HEK293 (cell line): ENCODE measurements around the gene DNAH5.

Source experiments
- KLF10 ChIP-seq: fragments of 450-650 bp; IDR thresholded peaks from 2 replicates; pipeline ENCODE4 v1.5.1; 2018; ENCODE audit warnings: missing biosample characterization, mild to moderate bottlenecking, missing genetic modification characterization
- SETDB1 ChIP-seq: IDR thresholded peaks from one replicate; pipeline ENCODE4 v1.6.1; 2017; ENCODE audit warnings: mild to moderate bottlenecking, low read length, moderate library complexity, mixed read lengths; ENCODE audit not compliant: insufficient read length
- ZNF223 ChIP-seq: fragments of 450-650 bp; formaldehyde crosslinking; IDR thresholded peaks from 2 replicates; pipeline ENCODE4 v1.5.1; 2016; ENCODE audit warnings: missing biosample characterization, missing genetic modification characterization
- ZNF311 ChIP-seq: fragments of 450-650 bp; formaldehyde crosslinking; IDR thresholded peaks from 2 replicates; pipeline ENCODE4 v1.5.1; 2017; ENCODE audit warnings: missing biosample characterization, missing genetic modification characterization, borderline replicate concordance
- ZNF350 ChIP-seq: fragments of 450-650 bp; formaldehyde crosslinking; IDR thresholded peaks from 2 replicates; pipeline ENCODE4 v1.5.0; 2017; ENCODE audit warnings: missing biosample characterization, mild to moderate bottlenecking, missing genetic modification characterization
- ZNF391 ChIP-seq: fragments of 450-650 bp; formaldehyde crosslinking; IDR thresholded peaks from 2 replicates; pipeline ENCODE4 v1.5.1; 2016; ENCODE audit warnings: low read depth, missing biosample characterization, missing genetic modification characterization, borderline replicate concordance
- ZNF426 ChIP-seq: fragments of 450-650 bp; formaldehyde crosslinking; IDR thresholded peaks from 2 replicates; pipeline ENCODE4 v1.5.1; 2017; ENCODE audit warnings: missing biosample characterization, missing genetic modification characterization, mild to moderate bottlenecking, inconsistent platforms, moderate library complexity
- ZNF549 ChIP-seq: fragments of 450-650 bp; IDR thresholded peaks from 2 replicates; pipeline ENCODE4 v1.5.1; 2018; ENCODE audit warnings: missing biosample characterization, missing genetic modification characterization, mild to moderate bottlenecking, inconsistent platforms, moderate library complexity
- ZNF558 ChIP-seq: fragments of 450-650 bp; formaldehyde crosslinking; IDR thresholded peaks from 2 replicates; pipeline ENCODE4 v1.5.1; 2016; ENCODE audit warnings: missing biosample characterization, missing genetic modification characterization
- ZNF776 ChIP-seq: fragments of 450-650 bp; formaldehyde crosslinking; IDR thresholded peaks from 2 replicates; pipeline ENCODE4 v1.5.0; 2017; ENCODE audit warnings: missing biosample characterization, missing genetic modification characterization, borderline replicate concordance
- ZSCAN23 ChIP-seq: fragments of 450-650 bp; formaldehyde crosslinking; IDR thresholded peaks from 2 replicates; pipeline ENCODE4 v1.5.1; 2016; ENCODE audit warnings: missing biosample characterization, missing genetic modification characterization
- ZSCAN30 ChIP-seq: fragments of 450-650 bp; IDR thresholded peaks from 2 replicates; pipeline ENCODE4 v1.5.1; 2018; ENCODE audit warnings: missing biosample characterization, mild to moderate bottlenecking, missing genetic modification characterization, moderate library complexity
- TF ChIP-seq, protein P1 (sequence below): fragments of 450-650 bp; formaldehyde crosslinking; IDR thresholded peaks from 2 replicates; pipeline ENCODE4 v1.5.1; 2016; ENCODE audit warnings: missing biosample characterization, missing genetic modification characterization
- TF ChIP-seq, protein P2 (sequence below): fragments of 450-650 bp; formaldehyde crosslinking; IDR thresholded peaks from 2 replicates; pipeline ENCODE4 v1.5.1; 2016; ENCODE audit warnings: missing biosample characterization, missing genetic modification characterization, low read depth

DNA sequence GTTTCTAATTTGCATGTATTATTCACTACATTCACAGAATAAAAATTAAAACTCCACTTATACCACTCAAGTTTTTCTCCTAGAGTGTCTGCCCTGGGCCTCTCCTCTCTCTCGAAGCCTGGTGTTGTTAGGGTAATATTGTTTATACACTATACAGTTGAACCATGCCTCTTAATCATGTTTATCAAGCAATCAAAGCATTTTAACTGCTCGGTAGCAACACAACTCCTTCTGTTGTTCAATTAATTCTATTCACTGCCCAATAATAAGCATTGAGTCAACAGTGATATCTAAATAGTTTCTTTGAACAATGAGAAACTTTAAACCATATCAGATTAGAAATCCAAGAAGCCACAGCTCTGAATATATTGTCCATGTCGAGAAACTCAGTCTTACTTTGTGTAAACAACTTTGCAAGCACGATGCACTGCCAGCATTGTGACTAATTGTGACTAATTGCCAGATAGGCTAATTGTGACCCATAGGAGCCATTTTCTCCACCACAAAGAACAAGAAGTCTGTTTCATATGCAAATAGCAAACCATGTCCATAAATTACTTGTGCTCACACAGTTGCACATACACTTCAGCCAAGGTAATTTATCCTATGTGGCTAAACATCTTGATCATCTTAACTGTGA, at the start of gene DNAH5:
- no peak for TF ChIP-seq ZNF426 (tag by site-specific recombination)
- TF ChIP-seq ZNF776 (tag by site-specific recombination) = no peak
- no peak for TF ChIP-seq ZNF549 (tag by site-specific recombination)
- no peak for TF ChIP-seq ZNF558 (tag by site-specific recombination)
- TF ChIP-seq, protein P1, sequence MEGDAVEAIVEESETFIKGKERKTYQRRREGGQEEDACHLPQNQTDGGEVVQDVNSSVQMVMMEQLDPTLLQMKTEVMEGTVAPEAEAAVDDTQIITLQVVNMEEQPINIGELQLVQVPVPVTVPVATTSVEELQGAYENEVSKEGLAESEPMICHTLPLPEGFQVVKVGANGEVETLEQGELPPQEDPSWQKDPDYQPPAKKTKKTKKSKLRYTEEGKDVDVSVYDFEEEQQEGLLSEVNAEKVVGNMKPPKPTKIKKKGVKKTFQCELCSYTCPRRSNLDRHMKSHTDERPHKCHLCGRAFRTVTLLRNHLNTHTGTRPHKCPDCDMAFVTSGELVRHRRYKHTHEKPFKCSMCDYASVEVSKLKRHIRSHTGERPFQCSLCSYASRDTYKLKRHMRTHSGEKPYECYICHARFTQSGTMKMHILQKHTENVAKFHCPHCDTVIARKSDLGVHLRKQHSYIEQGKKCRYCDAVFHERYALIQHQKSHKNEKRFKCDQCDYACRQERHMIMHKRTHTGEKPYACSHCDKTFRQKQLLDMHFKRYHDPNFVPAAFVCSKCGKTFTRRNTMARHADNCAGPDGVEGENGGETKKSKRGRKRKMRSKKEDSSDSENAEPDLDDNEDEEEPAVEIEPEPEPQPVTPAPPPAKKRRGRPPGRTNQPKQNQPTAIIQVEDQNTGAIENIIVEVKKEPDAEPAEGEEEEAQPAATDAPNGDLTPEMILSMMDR (tag by site-specific recombination) = no peak
- no peak for TF ChIP-seq ZNF223 (tag by site-specific recombination)
- no peak for TF ChIP-seq ZNF350 (tag by site-specific recombination)
- TF ChIP-seq, protein P2, sequence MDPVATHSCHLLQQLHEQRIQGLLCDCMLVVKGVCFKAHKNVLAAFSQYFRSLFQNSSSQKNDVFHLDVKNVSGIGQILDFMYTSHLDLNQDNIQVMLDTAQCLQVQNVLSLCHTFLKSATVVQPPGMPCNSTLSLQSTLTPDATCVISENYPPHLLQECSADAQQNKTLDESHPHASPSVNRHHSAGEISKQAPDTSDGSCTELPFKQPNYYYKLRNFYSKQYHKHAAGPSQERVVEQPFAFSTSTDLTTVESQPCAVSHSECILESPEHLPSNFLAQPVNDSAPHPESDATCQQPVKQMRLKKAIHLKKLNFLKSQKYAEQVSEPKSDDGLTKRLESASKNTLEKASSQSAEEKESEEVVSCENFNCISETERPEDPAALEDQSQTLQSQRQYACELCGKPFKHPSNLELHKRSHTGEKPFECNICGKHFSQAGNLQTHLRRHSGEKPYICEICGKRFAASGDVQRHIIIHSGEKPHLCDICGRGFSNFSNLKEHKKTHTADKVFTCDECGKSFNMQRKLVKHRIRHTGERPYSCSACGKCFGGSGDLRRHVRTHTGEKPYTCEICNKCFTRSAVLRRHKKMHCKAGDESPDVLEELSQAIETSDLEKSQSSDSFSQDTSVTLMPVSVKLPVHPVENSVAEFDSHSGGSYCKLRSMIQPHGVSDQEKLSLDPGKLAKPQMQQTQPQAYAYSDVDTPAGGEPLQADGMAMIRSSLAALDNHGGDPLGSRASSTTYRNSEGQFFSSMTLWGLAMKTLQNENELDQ (tag by site-specific recombination) = no peak
- no peak for TF ChIP-seq ZSCAN23 (tag by site-specific recombination)
- no peak for TF ChIP-seq KLF10
- no peak for TF ChIP-seq SETDB1
- TF ChIP-seq ZNF391 = no peak
- no peak for TF ChIP-seq ZSCAN30 (tag by site-specific recombination)
- no peak for TF ChIP-seq ZNF311 (tag by site-specific recombination)
